Endothelial cell of hepatic sinusoid (primary cell): ENCODE measurements around the gene RAB38.

Experiments used
- in situ Hi-C: cut with HindIII; loops from 2 replicates; pipeline ENCODE4 v1.10.0; 2017; ENCODE audit warnings: low sequenced_read_pairs

RAB38 gene

DNA sequence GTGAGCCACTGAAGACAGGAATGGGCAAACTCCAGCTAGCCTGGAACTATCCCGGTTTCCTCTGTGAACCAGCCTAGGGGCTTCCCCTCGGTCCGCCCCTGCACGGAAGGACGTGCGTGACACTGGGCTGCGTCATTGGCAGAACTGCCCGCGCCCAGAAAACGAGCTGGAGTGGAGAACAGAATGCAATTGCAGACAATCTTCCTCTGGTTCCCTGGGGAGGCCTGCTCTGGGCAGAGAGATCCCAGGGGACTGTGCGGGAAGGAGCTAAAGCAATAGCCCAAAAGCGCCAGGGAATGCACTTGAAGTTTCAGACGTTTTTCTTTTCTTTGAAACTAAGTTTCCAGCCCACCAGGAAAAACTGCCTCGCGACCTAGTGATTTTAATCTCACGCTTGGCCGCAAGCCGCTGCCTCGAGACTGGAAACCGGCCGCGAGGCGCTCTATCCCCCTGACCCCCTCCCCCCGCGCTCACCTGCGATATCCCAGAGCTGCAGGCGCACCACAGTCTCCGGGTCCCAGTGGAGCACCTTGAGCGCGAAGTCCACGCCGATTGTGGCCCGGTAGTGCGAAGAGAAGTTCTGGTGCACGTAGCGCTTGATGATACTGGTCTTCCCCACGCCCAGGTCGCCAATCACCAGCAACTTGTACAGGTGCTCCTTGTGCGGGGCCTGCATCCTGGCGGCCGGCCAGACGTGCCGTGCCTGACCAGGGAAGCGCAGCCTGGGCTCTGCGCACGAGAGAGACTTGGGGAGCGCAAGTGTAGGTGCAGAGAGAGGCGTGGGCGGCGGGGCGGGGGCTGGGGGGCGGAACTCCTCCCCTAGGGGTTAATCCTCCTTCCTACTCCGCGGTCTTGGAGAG lies at the start of gene RAB38:
TSS of gene RAB38 (minus strand) at position 735 of the 860 bp plus-strand sequence. CDS start at position 676, 59 bp downstream.
- in situ Hi-C loops, result no loop called here

- in situ Hi-C loops, result no loop called here
Measured at GRCh38 chr11:88213406-88213805, 38.2 kb upstream of the RAB38 start.

DNA sequence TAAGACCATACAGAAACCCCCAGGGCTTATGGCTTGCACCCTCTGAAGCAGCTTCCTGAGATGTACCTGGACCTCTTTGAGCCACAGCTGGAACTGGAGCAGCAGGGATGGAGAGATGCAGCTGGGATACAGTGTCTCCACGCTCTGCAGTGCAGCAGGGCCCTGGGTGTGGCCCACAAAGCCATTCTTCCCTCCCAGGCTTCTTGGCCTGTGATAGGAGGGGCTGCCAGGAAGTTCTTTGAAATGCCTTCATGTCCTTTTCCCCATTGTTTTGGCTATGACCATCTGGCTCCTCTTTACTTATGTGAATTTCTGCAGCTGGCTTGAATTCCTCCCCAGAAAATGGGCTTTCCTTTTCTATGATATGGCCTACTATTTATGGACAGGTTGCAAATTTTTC lies 37.1 kb upstream of the RAB38 start:
- in situ Hi-C loops, result no loop called here

DNA sequence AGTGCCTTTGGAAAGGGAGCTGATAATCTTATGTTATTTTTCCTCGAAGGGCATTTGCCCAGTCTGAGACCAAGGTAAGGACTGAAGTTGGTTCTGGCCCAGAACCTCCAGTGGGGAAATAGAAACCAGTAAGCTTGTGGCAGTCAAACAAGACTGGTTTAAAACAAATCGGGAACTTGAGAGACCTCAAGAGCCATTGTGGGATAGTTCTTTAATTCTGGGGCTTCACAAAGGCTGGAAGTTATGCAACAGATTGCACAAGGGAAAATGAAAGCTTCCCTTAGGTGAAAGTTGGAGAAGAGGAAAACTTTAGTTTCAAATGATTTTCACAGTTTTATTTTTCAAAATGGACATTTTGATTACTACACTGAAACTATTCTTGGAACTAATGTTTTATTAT lies 33.5 kb upstream of the RAB38 start:
- in situ Hi-C loops, result no loop called here

GRCh38 chr11:88206751-88207150 lies 31.5 kb upstream of the RAB38 start:
- in situ Hi-C loops, result no loop called here

DNA sequence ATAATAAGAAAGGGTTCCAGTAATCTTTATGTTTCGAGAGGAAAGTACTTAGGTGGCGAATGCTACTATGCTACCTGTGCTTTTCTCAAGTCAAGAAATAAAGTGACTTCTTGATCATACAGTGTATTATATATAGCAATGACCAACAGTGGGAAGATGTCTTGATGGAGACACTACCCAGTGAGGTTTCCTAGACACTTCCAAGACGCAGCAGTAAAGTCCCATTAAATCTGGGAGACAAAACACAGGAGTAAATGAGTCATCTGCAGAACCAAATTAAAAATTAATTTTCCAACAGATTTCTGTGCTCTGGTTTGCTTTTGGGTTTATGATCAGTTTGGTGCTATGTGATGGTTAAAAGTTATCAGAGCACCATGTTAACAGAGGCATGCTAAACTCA lies 29.1 kb upstream of the RAB38 start:
- in situ Hi-C loops, result no loop called here

DNA sequence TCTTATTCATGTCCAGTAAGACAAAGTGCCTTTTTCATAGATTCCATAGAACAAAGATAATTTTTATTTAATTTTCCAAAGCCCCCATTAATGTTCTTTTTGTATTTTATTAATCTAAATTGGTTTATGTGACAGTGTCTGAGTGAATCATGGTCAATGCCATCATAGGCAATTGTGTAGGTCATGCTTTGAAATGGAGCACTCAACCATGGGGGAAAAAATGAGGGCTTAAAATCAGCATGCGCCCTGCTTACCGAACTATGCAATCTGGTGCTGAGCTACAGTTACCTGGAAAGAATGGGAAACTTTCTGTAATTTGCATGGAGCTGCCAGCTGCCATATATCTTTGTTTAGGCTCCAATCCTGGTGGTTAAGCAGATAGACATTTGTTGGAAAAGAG lies 28.4 kb upstream of the RAB38 start:
- in situ Hi-C loops, result no loop called here

DNA sequence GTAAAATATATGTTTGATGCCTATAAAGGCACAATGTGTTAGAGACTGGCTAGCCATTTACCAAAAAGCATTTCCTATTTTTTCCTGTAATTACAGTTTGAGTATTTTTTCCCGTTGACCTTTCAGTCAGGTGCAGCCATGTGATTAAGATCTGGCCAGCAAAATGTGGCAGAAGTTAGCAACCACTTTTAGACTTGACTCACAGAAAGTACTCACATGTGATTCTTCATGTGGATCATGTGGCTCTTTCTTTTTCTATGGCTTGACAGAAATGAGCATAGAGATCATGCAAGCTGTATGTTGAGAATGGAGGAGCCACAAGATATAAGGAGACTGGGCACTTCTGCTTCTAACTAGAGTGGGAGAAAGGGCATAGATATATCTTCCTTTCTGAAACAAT lies 27.3 kb upstream of the RAB38 start:
- in situ Hi-C loops, result no loop called here

GRCh38 chr11:88196393-88196792 lies 21.1 kb upstream of the RAB38 start:
- in situ Hi-C loops, result no loop called here

DNA sequence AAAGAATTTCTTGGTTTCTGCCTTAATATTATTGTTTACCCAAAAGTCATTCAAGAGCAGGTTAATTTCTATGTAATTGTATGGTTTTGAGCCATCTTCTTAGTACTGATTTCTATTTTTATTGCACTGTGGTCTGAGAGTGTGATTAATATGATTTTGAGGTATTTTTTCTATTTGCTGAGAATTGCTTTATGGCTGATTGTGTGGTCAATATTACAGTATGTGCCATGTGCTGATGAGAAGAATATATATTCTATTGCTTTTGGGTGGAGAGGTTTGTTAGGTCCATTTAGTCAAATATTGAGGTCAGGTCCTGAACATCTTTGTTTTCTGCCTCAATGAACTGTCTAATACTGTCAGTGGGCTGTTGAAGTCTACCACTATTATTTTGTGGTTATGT lies 20.7 kb upstream of the RAB38 start:
- in situ Hi-C loops, result no loop called here

DNA sequence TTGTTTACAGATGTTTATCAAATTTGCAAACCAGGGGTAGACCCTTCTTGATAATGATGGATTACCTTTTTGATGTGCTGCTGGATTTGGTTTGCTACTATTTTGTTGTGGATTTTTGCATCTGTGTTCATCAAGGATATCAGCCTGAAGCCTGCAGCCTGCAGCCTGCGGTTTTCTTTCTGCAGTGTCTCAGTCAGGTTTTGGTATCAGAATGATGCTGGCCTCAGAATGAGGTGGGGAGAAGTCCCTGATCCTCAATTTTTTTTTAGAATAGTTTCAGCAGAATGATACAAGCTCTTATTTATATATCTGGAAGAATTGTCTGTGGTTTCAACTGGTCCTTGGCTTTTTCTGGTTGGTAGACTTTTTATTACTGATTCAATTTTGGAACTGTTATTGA lies 19.7 kb upstream of the RAB38 start:
- in situ Hi-C loops, result no loop called here

GRCh38 chr11:88193278-88193677 lies 18.0 kb upstream of the RAB38 start:
- in situ Hi-C loops, result no loop called here

DNA sequence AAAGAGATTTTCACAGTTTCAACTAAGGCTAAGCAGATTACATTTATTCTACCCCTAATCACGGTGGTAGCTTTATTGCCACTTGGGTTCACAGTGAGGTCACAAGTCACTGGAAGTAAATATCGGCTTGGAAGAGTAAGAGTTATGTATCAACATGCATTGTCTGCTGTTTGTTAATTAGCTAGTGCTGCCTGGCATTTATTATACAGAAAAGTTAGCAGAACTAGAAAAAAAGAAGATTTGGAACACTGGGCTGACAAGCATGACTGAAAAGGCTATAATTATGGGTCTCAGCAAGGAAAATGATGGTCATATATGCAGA lies 13.7 kb upstream of the RAB38 start:
- in situ Hi-C loops, result no loop called here

GRCh38 chr11:88188251-88188931 lies 13.1 kb upstream of the RAB38 start:
- in situ Hi-C loops, result no loop called here

GRCh38 chr11:88183233-88183632 lies 8.0 kb upstream of the RAB38 start:
- in situ Hi-C loops, result no loop called here

DNA sequence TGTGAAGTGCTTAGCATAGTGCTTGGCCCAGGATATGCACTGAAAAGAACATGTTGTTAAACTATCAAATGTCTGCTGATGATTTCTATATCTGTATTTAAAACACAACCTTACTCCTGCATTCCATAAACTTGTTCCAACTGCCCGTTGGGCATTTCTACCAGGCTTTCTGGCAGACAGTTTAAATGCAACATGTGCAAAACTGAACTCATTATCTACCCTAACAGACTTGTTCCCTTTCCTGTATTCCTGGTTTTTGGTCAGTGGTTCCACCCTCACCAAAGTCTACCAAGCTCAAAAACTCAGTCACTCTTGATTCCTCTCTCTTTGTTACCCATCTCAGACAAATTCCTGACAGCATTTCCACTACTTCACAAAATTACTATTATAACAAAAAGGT lies 6.5 kb upstream of the RAB38 start:
- in situ Hi-C loops, result no loop called here

GRCh38 chr11:88179971-88180629 lies 4.9 kb upstream of the RAB38 start:
- in situ Hi-C loops, result no loop called here

- in situ Hi-C loops, result no loop called here
Measured at GRCh38 chr11:88179141-88179540, 3.9 kb upstream of the RAB38 start.

DNA sequence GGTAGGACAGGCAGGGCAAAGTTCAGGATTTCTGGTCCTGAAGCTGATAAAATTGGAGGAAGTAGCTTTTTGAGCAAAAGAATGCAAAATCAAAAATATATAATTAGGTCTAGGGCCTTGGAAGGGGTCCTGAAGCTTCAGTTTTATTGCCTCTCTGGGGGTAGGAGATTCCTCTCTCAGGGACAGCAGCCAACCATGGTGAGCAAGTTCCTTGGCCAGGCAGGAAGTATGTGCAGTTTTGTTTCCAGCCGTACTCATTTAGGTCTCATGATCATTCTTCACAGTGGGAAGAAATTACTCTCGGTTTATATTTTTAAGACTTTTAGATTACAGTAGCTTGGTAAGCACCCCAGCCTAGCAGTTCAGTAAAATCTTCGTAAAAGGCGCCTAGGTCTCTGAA lies 2.9 kb upstream of the RAB38 start:
- in situ Hi-C loops, result no loop called here

- in situ Hi-C loops, result no loop called here
Measured at GRCh38 chr11:88175569-88176075, 379 bp upstream of the RAB38 start.

DNA sequence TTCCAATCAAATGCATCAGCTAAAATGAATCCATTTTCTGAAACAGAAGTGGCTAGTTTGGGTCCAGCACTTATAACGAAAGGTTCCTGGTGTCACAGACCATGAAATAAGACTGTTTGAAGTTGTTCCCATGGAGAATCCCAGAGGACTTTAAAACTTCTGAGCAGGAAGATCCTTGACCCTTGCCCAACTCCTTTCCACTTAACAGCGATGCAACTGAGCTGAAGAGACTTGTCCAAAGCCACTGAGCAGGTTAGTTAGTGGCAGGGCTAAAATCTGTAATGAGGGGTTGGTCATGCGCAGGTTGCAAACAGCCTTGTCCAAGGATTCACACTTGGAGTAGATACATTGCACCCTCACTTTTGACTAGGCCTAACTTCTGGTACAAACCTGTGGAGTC lies 1.3 kb downstream of the RAB38 start:
- in situ Hi-C loops, result no loop called here

DNA sequence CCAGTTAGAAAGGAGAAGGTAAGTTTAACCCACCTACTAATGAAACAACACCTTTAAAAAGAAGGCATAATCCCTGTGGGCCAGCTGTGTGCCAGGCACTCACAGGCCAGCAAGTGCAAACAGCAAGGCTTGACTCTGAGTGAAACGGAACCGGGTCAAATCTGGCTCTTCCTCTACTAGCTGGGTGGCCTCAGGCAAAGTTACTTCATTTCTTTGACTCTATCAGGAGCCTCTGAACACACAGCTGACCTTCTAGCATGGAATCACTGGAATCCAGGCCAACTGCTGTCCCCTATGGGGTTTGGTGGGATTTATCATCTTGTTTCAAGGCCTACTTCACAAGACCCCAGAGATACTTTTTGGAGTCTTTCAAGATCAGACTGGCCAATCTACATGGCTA lies 3.3 kb downstream of the RAB38 start:
- in situ Hi-C loops, result no loop called here
